Caco-2 (cell line): ENCODE measurements around the gene AGAP2. TPM values are rescaled to one million over a fixed set of nuclear protein-coding genes. Genes with fewer than 3 reads are reported as not detected.
"Not testable (repeated sequence)": the region's sequence is repeated elsewhere in the genome, so short reads cannot be mapped to it uniquely, and the experiment has no call there.

ENCODE experiments used
- BruUV-seq: library from RNA; stranded (reverse); fragments of 400-500 nt; replicated peaks from 2 replicates; lab custom pipeline; 2021; lab: Mats Ljungman, UMichigan
- CTCF ChIA-PET: fragments of 300-600 bp; sonication (Branson Sonifier 250); formaldehyde crosslinking; loops from one replicate; lab custom pipeline; 2022; ENCODE audit warnings: antibody characterized with exemption; lab: Charles Lee
- POLR2A ChIA-PET: fragments of 300-600 bp; sonication (Branson Sonifier 250); formaldehyde crosslinking; loops from one replicate; lab custom pipeline; 2022; ENCODE audit warnings: antibody characterized with exemption; lab: Charles Lee
- DNase-seq, 2 experiments: peaks; one replicate each; pipeline versions ENCODE4 v3.0.0 to v3.0.0-alpha.2; 2020 to 2022
- H3K27me3 ChIP-seq: replicated peaks from 2 replicates; pipeline ENCODE4 v1.6.0; 2011; ENCODE audit warnings: low read length; ENCODE audit not compliant: control insufficient read depth, insufficient read depth
- H3K36me3 ChIP-seq: 2 replicates; pipeline ENCODE4 v1.5.1; 2011; ENCODE audit warnings: low read length; ENCODE audit not compliant: control insufficient read depth, insufficient read depth
- H3K4me1 ChIP-seq: fragments of 250-450 bp; sonication (Bioruptor Pico); 2 replicates; pipeline ENCODE4 v1.5.1; 2020; ENCODE audit warnings: mild to moderate bottlenecking
- H3K4me3 ChIP-seq: 2 replicates; pipeline ENCODE4 v1.5.1; 2011; ENCODE audit warnings: low read depth, mild to moderate bottlenecking, control low read depth, low read length
- H3K9me3 ChIP-seq: fragments of 250-450 bp; sonication (Bioruptor Pico); 2 replicates; pipeline ENCODE4 v1.5.1; 2020; ENCODE audit warnings: mild to moderate bottlenecking, moderate library complexity
- H3K27ac Mint-ChIP-seq: one replicate; pipeline ENCODE4 v1.8.0; 2022; ENCODE audit warnings: mixed read lengths; ENCODE audit not compliant: unreplicated experiment
- H3K27me3 Mint-ChIP-seq: one replicate; pipeline ENCODE4 v1.8.0; 2022; ENCODE audit warnings: mixed read lengths; ENCODE audit not compliant: insufficient read depth, unreplicated experiment
- H3K36me3 Mint-ChIP-seq: one replicate; pipeline ENCODE4 v1.8.0; 2022; ENCODE audit warnings: mild to moderate bottlenecking, mixed read lengths; ENCODE audit not compliant: insufficient read depth, unreplicated experiment
- H3K4me1 Mint-ChIP-seq: one replicate; pipeline ENCODE4 v1.8.0; 2022; ENCODE audit warnings: low read depth, mixed read lengths; ENCODE audit not compliant: unreplicated experiment
- H3K4me3 Mint-ChIP-seq: one replicate; pipeline ENCODE4 v1.8.0; 2022; ENCODE audit warnings: mild to moderate bottlenecking, moderate library complexity, mixed read lengths; ENCODE audit not compliant: unreplicated experiment
- H3K9me3 Mint-ChIP-seq: one replicate; pipeline ENCODE4 v1.8.0; 2022; ENCODE audit warnings: mixed read lengths; ENCODE audit not compliant: unreplicated experiment
- CTCF ChIP-seq, 2 experiments: fragments of 200-600 bp in 1 of 2; IDR thresholded peaks; 1 replicate in 1 of 2; 2 replicates in 1 of 2; pipeline versions ENCODE4 v1.5.1 to v1.8.0; 2011 to 2022; ENCODE audit warnings: antibody characterized with exemption in 1 of 2, control low read depth in 1 of 2, inconsistent platforms in 1 of 2, low read depth in 1 of 2, low read length in 1 of 2, mild to moderate bottlenecking in 1 of 2, moderate library complexity in 1 of 2; ENCODE audit not compliant: insufficient read depth in 1 of 2, severe bottlenecking in 1 of 2, unreplicated experiment in 1 of 2
- intact Hi-C: fragments of 100-400 bp; cut with micrococcal nuclease; formaldehyde crosslinking; loops from one replicate; pipeline ENCODE4 v1.10.0; 2022; ENCODE audit not compliant: unreplicated experiment
- total RNA-seq: library from RNA; stranded (reverse); gene quantifications from 2 replicates; pipeline ENCODE4 v1.2.3, GENCODE V29; 2022

The AGAP2 gene
- total RNA-seq, 1 experiment from 2014 or later: 0.09 TPM

GRCh38 chr12:57688931-57689330, 49.6 kb downstream of the AGAP2 start:
- intact Hi-C loops: no loop called here
- no peak for TF ChIP-seq CTCF (IDR thresholded peaks at IDR 0.05; ENCODE audit: insufficient read depth in 1 of 2, low read depth in 1 of 2, low read length in 1 of 2, severe bottlenecking in 1 of 2, unreplicated experiment in 1 of 2)

GRCh38 chr12:57687862-57688261, 50.7 kb downstream of the AGAP2 start:
- TF ChIP-seq CTCF (IDR thresholded peaks at IDR 0.05; ENCODE audit: insufficient read depth in 1 of 2, low read depth in 1 of 2, low read length in 1 of 2, severe bottlenecking in 1 of 2, unreplicated experiment in 1 of 2): no peak
- Mint-ChIP-seq H3K4me1 (peaks cover 5% of the 10 kb centered on the region), H3K4me3 (no peak overlapping the region), H3K27ac (no peak overlapping the region), H3K27me3 (peaks cover 13% of the 10 kb centered on the region), H3K36me3 (no peaks in the 10 kb centered on the region), H3K9me3 (peaks cover 8% of the 10 kb centered on the region)
- peaks cover 4% of the 10 kb centered on the region for H3K4me1 ChIP-seq
- H3K27me3 ChIP-seq: no peaks in the 10 kb centered on the region
- ChIA-PET POLR2A (no interaction called here), CTCF (interaction anchor here (1.2 kb wide), 1 partner anchor 103 kb away, joined by 3 read pairs; no protein-coding TSS in a partner anchor)
- no TSS peak for BruUV-seq
- H3K4me3 ChIP-seq: no peak overlapping the region
- H3K36me3 ChIP-seq: no peaks in the 10 kb centered on the region
- no peak for DNase-seq
- H3K9me3 ChIP-seq: no peaks in the 10 kb centered on the region
- intact Hi-C loops: no loop called here

More at GRCh38 chr12:57688931-57689330, 49.6 kb downstream of the AGAP2 start:
- Histone ChIP-seq H3K36me3 (no peaks in the 10 kb centered on the region), H3K4me1 (peaks cover 9% of the 10 kb centered on the region), H3K9me3 (no peaks in the 10 kb centered on the region), H3K4me3 (no peak overlapping the region), H3K27me3 (no peaks in the 10 kb centered on the region)
- no TSS peak for BruUV-seq
- Mint-ChIP-seq H3K9me3 (peaks cover 8% of the 10 kb centered on the region), H3K4me3 (no peak overlapping the region), H3K36me3 (no peaks in the 10 kb centered on the region), H3K27me3 (peaks cover 13% of the 10 kb centered on the region), H3K27ac (no peak overlapping the region), H3K4me1 (peaks cover 8% of the 10 kb centered on the region)
- DNase-seq: no peak
- ChIA-PET POLR2A (no interaction called here), CTCF (interaction anchor here (0.6 kb wide), 1 partner anchor 331 kb away, joined by 3 read pairs; no protein-coding TSS in a partner anchor)

DNA sequence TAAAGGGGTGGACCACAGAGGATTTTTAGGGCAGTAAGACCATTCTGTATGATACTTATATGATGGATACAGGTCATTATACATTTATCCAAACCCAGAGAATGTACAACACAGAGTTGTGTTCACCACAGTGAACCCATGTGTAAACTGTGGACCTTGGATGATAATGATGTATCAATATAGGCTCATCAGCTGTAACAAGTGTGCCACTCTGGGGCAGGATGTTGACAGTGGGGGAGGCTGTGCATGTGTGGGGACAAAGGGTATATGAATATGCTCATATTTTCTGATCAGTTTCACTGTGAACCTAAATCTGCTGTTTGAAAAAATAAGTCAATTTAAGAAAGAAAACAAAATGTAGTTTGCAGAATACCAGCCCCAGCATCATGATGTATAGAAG, 58.8 kb downstream of the AGAP2 start:
- Mint-ChIP-seq H3K9me3 (peaks cover 10% of the 10 kb centered on the region), H3K36me3 (no peaks in the 10 kb centered on the region), H3K4me3 (no peak overlapping the region), H3K4me1 (no peaks in the 10 kb centered on the region), H3K27ac (no peak overlapping the region), H3K27me3 (peaks cover 5% of the 10 kb centered on the region)
- intact Hi-C loops: no loop called here
- 0 out of 2 replicates have a peak, but pooled peaks cover 3% of the 10 kb centered on the region for H3K9me3 ChIP-seq
- ChIA-PET POLR2A (no interaction called here), CTCF (no interaction called here)
- no peak for DNase-seq
- no TSS peak for BruUV-seq
- no peaks in the 10 kb centered on the region for H3K27me3 ChIP-seq
- no peaks in the 10 kb centered on the region for H3K4me1 ChIP-seq
- H3K4me3 ChIP-seq: no peak overlapping the region
- TF ChIP-seq CTCF (IDR thresholded peaks at IDR 0.05; ENCODE audit: insufficient read depth in 1 of 2, low read depth in 1 of 2, low read length in 1 of 2, severe bottlenecking in 1 of 2, unreplicated experiment in 1 of 2): no peak
- H3K36me3 ChIP-seq: no peaks in the 10 kb centered on the region

GRCh38 chr12:57677947-57678346, 60.6 kb downstream of the AGAP2 start:
- H3K4me1 Mint-ChIP-seq, DNase-seq, H3K4me3 ChIP-seq, CTCF ChIA-PET, H3K36me3 Mint-ChIP-seq, H3K27ac Mint-ChIP-seq, H3K4me3 Mint-ChIP-seq, BruUV-seq, H3K9me3 ChIP-seq, H3K36me3 ChIP-seq, H3K27me3 ChIP-seq, intact Hi-C loops, H3K27me3 Mint-ChIP-seq, POLR2A ChIA-PET, H3K4me1 ChIP-seq: not testable (repeated sequence)
- H3K9me3 Mint-ChIP-seq: peaks cover 10% of the 10 kb centered on the region
